Liver (tissue), 9 donors: ENCODE measurements around the gene GAR1. TPM values are rescaled to one million over a fixed set of nuclear protein-coding genes. Genes with fewer than 3 reads are reported as not detected.

Experiments
- DNase-seq: peaks from one replicate; pipeline ENCODE4 v3.0.0-alpha.2; 2017; ENCODE audit warnings: low spot score
- H3K27ac ChIP-seq, 2 donors: one replicate each; pipeline ENCODE4 v1.7.0; 2013; ENCODE audit warnings: inconsistent platforms in 2 of 2, low read length in 2 of 2, control low read depth in 1 of 2, low read depth in 1 of 2, mild to moderate bottlenecking in 1 of 2
- H3K27me3 ChIP-seq, 4 donors: one replicate each; pipeline versions ENCODE4 v1.6.1 to v1.7.0; 2013; ENCODE audit warnings: low read length in 3 of 4, inconsistent platforms in 1 of 4, mild to moderate bottlenecking in 1 of 4, moderate library complexity in 1 of 4; ENCODE audit not compliant: control insufficient read depth in 4 of 4, insufficient read depth in 4 of 4
- H3K36me3 ChIP-seq, 4 donors: one replicate each; pipeline versions ENCODE4 v1.6.1 to v1.7.0; 2013; ENCODE audit warnings: low read length in 3 of 4, mild to moderate bottlenecking in 3 of 4, low read depth in 1 of 4, moderate library complexity in 1 of 4; ENCODE audit not compliant: control insufficient read depth in 4 of 4, insufficient read depth in 3 of 4
- H3K4me1 ChIP-seq, 4 donors: one replicate each; pipeline versions ENCODE4 v1.6.1 to v1.7.0; 2013; ENCODE audit warnings: low read length in 3 of 4, mild to moderate bottlenecking in 3 of 4, moderate library complexity in 1 of 4; ENCODE audit not compliant: control insufficient read depth in 4 of 4, insufficient read depth in 4 of 4
- H3K4me3 ChIP-seq, 3 donors: one replicate each; pipeline versions ENCODE4 v1.6.1 to v1.7.0; 2013; ENCODE audit warnings: low read length in 3 of 3, control low read depth in 1 of 3, low read depth in 1 of 3, mild to moderate bottlenecking in 1 of 3
- H3K9ac ChIP-seq, 2 donors: one replicate each; pipeline ENCODE4 v1.7.0; 2013; ENCODE audit warnings: low read length in 2 of 2, mild to moderate bottlenecking in 2 of 2, moderate library complexity in 2 of 2, control low read depth in 1 of 2, low read depth in 1 of 2
- H3K9me3 ChIP-seq, 4 donors: one replicate each; pipeline versions ENCODE4 v1.6.1 to v1.7.0; 2013; ENCODE audit warnings: low read length in 3 of 4; ENCODE audit not compliant: control insufficient read depth in 4 of 4
- FOXA1 ChIP-seq: IDR thresholded peaks from 2 replicates; pipeline ENCODE4 v1.6.1; 2016; ENCODE audit warnings: antibody characterized with exemption
- FOXA2 ChIP-seq: IDR thresholded peaks from 2 replicates; pipeline ENCODE4 v1.6.1; 2016; ENCODE audit warnings: antibody characterized with exemption
- GABPA ChIP-seq, 2 donors: IDR thresholded peaks in 1 of 2; conservative IDR thresholded peaks in 1 of 2; 2 replicates each; pipeline ENCODE4 v1.6.1; 2016; ENCODE audit warnings: antibody characterized with exemption in 2 of 2, mild to moderate bottlenecking in 1 of 2, moderate library complexity in 1 of 2
- HNF4G ChIP-seq: IDR thresholded peaks from 2 replicates; pipeline ENCODE4 v1.6.1; 2016; ENCODE audit warnings: antibody characterized with exemption
- JUND ChIP-seq, 2 donors: IDR thresholded peaks; 2 replicates each; pipeline ENCODE4 v1.6.1; 2016; ENCODE audit warnings: antibody characterized with exemption in 2 of 2
- NR2F2 ChIP-seq: IDR thresholded peaks from 2 replicates; pipeline ENCODE4 v1.6.1; 2016; ENCODE audit warnings: antibody characterized with exemption
- RAD21 ChIP-seq, 2 donors: IDR thresholded peaks; 2 replicates each; pipeline ENCODE4 v1.6.1; 2016; ENCODE audit warnings: antibody characterized with exemption in 2 of 2, mild to moderate bottlenecking in 2 of 2
- TAF1 ChIP-seq: conservative IDR thresholded peaks from 2 replicates; pipeline ENCODE4 v1.6.1; 2016; ENCODE audit warnings: antibody characterized with exemption, mild to moderate bottlenecking
- YY1 ChIP-seq: IDR thresholded peaks from 2 replicates; pipeline ENCODE4 v1.6.1; 2016; ENCODE audit warnings: antibody characterized with exemption, mild to moderate bottlenecking
- ZBTB33 ChIP-seq: IDR thresholded peaks from 2 replicates; pipeline ENCODE4 v1.6.1; 2016; ENCODE audit warnings: antibody characterized with exemption
- WGBS: extraction: QIAGEN DNeasy Blood & Tissue Kit; methylation state at CpG from one replicate; pipeline ENCODE4 v1.1.7; 2013; 5-methylcytosine and 5-hydroxymethylcytosine counted together
- polyA plus RNA-seq, 2 donors: library from polyadenylated mRNA; stranded (reverse) in 1 of 2; unstranded in 1 of 2; fragments of 200-250 nt in 1 of 2; fragments of >200 nt in 1 of 2; fragmentation: Nextera tagmentation in 1 of 2; extraction: Ambion mirVana in 1 of 2; gene quantifications; one replicate each; pipeline versions ENCODE4 v1.2.1 to v1.2.3, GENCODE V29; 2013 to 2015
- total RNA-seq, 2 donors: library from RNA; depleted of rRNA; stranded (reverse); fragments of >200 nt; gene quantifications; one replicate each; pipeline ENCODE4 v1.2.3, GENCODE V29; 2014
- TF ChIP-seq, protein P1 (sequence below): IDR thresholded peaks from 2 replicates; pipeline ENCODE4 v1.6.1; 2016; ENCODE audit warnings: antibody characterized with exemption
- TF ChIP-seq, protein P2 (sequence below): fragments of 150-350 bp; IDR thresholded peaks from 2 replicates; pipeline ENCODE4 v1.5.1; 2017; ENCODE audit warnings: improper control_type of control experiment, low read depth, low read length; ENCODE audit not compliant: missing input control
- TF ChIP-seq, protein P3 (sequence below): IDR thresholded peaks from 2 replicates; pipeline ENCODE4 v1.6.1; 2016; ENCODE audit warnings: antibody characterized with exemption, mild to moderate bottlenecking
- donor health status: healthy.
- donor health status: healthy.
- donor health status: healthy.
- donor health status: healthy.
- donor health status: healthy.

Gene GAR1
- total and polyA plus RNA-seq, 4 donors, result 1.5 to 7.7 (median 5.9) TPM

GRCh38 chr4:109803924-109804571 is 11.5 kb upstream of the GAR1 start:
- TF ChIP-seq RAD21 (IDR thresholded peaks at IDR 0.05) (peak; percentile 88 to 91), TAF1 (no peak), FOXA2 (no peak), FOXA1 (no peak)
- TF ChIP-seq, protein P1, sequence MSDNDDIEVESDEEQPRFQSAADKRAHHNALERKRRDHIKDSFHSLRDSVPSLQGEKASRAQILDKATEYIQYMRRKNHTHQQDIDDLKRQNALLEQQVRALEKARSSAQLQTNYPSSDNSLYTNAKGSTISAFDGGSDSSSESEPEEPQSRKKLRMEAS, result no peak
- TF ChIP-seq, protein P2, sequence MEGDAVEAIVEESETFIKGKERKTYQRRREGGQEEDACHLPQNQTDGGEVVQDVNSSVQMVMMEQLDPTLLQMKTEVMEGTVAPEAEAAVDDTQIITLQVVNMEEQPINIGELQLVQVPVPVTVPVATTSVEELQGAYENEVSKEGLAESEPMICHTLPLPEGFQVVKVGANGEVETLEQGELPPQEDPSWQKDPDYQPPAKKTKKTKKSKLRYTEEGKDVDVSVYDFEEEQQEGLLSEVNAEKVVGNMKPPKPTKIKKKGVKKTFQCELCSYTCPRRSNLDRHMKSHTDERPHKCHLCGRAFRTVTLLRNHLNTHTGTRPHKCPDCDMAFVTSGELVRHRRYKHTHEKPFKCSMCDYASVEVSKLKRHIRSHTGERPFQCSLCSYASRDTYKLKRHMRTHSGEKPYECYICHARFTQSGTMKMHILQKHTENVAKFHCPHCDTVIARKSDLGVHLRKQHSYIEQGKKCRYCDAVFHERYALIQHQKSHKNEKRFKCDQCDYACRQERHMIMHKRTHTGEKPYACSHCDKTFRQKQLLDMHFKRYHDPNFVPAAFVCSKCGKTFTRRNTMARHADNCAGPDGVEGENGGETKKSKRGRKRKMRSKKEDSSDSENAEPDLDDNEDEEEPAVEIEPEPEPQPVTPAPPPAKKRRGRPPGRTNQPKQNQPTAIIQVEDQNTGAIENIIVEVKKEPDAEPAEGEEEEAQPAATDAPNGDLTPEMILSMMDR, result peak; percentile 65
- H3K4me1 ChIP-seq, result peaks cover 2 to 16% (median 12%) of the 10 kb centered on the region in 4 donors
- H3K9ac ChIP-seq, result no peak overlapping the region
- no peaks in the 10 kb centered on the region for H3K36me3 ChIP-seq
- no peak overlapping the region for H3K27ac ChIP-seq
- no peak for DNase-seq
- no peaks in the 10 kb centered on the region for H3K9me3 ChIP-seq
- no peaks in the 10 kb centered on the region for H3K27me3 ChIP-seq
- 19% methylated on average over 4 of the region's 4 CpGs for WGBS
- H3K4me3 ChIP-seq, result no peak overlapping the region

DNA sequence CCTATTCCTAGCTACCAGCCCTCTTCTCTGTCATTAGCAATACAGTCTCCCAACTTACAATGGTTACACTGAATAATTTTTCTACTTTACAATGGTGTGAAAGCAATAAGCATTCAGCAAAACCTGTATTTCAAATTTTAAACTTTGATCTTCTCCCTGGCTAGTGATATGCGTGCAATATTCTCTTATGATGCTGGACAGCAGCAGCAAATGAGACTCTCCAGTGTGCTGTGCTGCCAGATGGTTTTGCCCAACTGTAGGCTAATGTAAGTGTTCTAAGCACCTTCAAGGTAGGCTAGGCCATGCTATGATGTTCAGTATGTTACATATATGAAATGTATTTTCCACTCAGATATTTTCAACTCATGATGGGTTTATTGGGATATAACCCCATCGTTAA is 5.9 kb upstream of the GAR1 start:
- 91% methylated on average over 2 of the region's 2 CpGs for WGBS
- H3K9me3 ChIP-seq, result no peaks in the 10 kb centered on the region
- no peak overlapping the region for H3K4me3 ChIP-seq
- no peak overlapping the region for H3K27ac ChIP-seq
- peaks cover 0 to 3% (median 1%) of the 10 kb centered on the region in 4 donors for H3K4me1 ChIP-seq
- no peak overlapping the region for H3K9ac ChIP-seq
- H3K36me3 ChIP-seq, result no peaks in the 10 kb centered on the region
- no peaks in the 10 kb centered on the region for H3K27me3 ChIP-seq
- TF ChIP-seq, protein P3, sequence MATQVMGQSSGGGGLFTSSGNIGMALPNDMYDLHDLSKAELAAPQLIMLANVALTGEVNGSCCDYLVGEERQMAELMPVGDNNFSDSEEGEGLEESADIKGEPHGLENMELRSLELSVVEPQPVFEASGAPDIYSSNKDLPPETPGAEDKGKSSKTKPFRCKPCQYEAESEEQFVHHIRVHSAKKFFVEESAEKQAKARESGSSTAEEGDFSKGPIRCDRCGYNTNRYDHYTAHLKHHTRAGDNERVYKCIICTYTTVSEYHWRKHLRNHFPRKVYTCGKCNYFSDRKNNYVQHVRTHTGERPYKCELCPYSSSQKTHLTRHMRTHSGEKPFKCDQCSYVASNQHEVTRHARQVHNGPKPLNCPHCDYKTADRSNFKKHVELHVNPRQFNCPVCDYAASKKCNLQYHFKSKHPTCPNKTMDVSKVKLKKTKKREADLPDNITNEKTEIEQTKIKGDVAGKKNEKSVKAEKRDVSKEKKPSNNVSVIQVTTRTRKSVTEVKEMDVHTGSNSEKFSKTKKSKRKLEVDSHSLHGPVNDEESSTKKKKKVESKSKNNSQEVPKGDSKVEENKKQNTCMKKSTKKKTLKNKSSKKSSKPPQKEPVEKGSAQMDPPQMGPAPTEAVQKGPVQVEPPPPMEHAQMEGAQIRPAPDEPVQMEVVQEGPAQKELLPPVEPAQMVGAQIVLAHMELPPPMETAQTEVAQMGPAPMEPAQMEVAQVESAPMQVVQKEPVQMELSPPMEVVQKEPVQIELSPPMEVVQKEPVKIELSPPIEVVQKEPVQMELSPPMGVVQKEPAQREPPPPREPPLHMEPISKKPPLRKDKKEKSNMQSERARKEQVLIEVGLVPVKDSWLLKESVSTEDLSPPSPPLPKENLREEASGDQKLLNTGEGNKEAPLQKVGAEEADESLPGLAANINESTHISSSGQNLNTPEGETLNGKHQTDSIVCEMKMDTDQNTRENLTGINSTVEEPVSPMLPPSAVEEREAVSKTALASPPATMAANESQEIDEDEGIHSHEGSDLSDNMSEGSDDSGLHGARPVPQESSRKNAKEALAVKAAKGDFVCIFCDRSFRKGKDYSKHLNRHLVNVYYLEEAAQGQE, result no peak
- TF ChIP-seq YY1 (no peak), JUND (IDR thresholded peaks at IDR 0.05) (no peak), GABPA (IDR thresholded peaks at IDR 0.05 in 1 of 2, conservative IDR thresholded peaks at IDR 0.05 in 1 of 2) (no peak), ZBTB33 (no peak), RAD21 (IDR thresholded peaks at IDR 0.05) (no peak), NR2F2 (no peak), HNF4G (no peak)
- TF ChIP-seq, protein P1, result no peak
- no peak for DNase-seq
